UCSD-AML1 (cell line): ENCODE measurements around the gene CCT8L2.
"Not testable (repeated sequence)": the region's sequence is repeated elsewhere in the genome, so short reads cannot be mapped to it uniquely, and the experiment has no call there.

Source experiments
- DNase-seq: peaks from one replicate; lab custom pipeline; 2025; ENCODE audit not compliant: unreplicated experiment; lab: John Stamatoyannopoulos, UW

Gene CCT8L2

GRCh38 chr22:16592710-16593109 lies at the start of gene CCT8L2:
TSS of gene CCT8L2 (minus strand) at chr22:16592810. CDS start at chr22:16592550, 260 bp downstream.
- DNase-seq = not testable (repeated sequence)

- not testable (repeated sequence) for DNase-seq
Measured at GRCh38 chr22:16635442-16635841, 42.8 kb upstream of the CCT8L2 start.

- not testable (repeated sequence) for DNase-seq
Measured at GRCh38 chr22:16634092-16634491, 41.5 kb upstream of the CCT8L2 start.

- not testable (repeated sequence) for DNase-seq
Measured at GRCh38 chr22:16628476-16628875, 35.9 kb upstream of the CCT8L2 start.

- DNase-seq = not testable (repeated sequence)
Measured at GRCh38 chr22:16625018-16625417, 32.4 kb upstream of the CCT8L2 start.

GRCh38 chr22:16623595-16623994 lies 31.0 kb upstream of the CCT8L2 start:
- not testable (repeated sequence) for DNase-seq

GRCh38 chr22:16617516-16617915 lies 24.9 kb upstream of the CCT8L2 start:
- DNase-seq = not testable (repeated sequence)

GRCh38 chr22:16616390-16616938 lies 23.9 kb upstream of the CCT8L2 start:
- DNase-seq = not testable (repeated sequence)

GRCh38 chr22:16615606-16616245 lies 23.1 kb upstream of the CCT8L2 start:
- not testable (repeated sequence) for DNase-seq

- DNase-seq = no peak
Measured at GRCh38 chr22:16609548-16610261, 17.1 kb upstream of the CCT8L2 start.

GRCh38 chr22:16608931-16609330 lies 16.3 kb upstream of the CCT8L2 start:
- DNase-seq = no peak

GRCh38 chr22:16604257-16604998 lies 11.8 kb upstream of the CCT8L2 start:
- not testable (repeated sequence) for DNase-seq

- not testable (repeated sequence) for DNase-seq
Measured at GRCh38 chr22:16603770-16604242, 11.2 kb upstream of the CCT8L2 start.

GRCh38 chr22:16603448-16603768 lies 10.8 kb upstream of the CCT8L2 start:
- no peak for DNase-seq

GRCh38 chr22:16602728-16603447 lies 10.3 kb upstream of the CCT8L2 start:
- not testable (repeated sequence) for DNase-seq

- not testable (repeated sequence) for DNase-seq
Measured at GRCh38 chr22:16602224-16602727, 9.7 kb upstream of the CCT8L2 start.

- DNase-seq = no peak
Measured at GRCh38 chr22:16601437-16602223, 9.0 kb upstream of the CCT8L2 start.

GRCh38 chr22:16600644-16601436 lies 8.2 kb upstream of the CCT8L2 start:
- DNase-seq = not testable (repeated sequence)

- not testable (repeated sequence) for DNase-seq
Measured at GRCh38 chr22:16599648-16600047, 7.0 kb upstream of the CCT8L2 start.
